ENCODE data around the gene RNF11.

The RNF11 gene

GRCh38 chr1:51316113-51316845 is 80.2 kb downstream of the RNF11 start:
- no peak for DNase-seq

- DNase-seq, result no peak
Observed at GRCh38 chr1:51316846-51317120, 80.7 kb downstream of the RNF11 start.

DNA sequence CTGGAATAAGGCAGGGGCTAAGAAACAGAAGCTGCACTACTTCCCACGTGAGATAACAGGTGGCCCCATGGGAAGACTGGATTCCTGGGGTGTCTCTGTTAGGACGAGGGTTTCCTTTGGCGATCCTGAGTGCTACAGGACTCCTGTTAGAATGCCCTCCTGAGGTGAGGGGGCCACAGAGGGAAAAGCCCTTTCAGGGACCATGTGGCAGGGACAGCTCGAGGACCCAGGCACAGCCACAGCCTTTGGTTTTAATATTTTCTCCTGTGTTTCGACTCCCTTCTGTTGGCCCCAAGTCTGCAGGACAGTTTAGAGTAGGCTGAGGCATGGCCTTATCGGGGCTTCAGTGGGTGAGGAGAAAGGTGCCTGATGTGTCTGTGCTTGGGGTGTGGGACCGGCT is 81.7 kb downstream of the RNF11 start:
- no peak for DNase-seq

- no peak for DNase-seq
Observed at GRCh38 chr1:51320967-51321923, 85.2 kb downstream of the RNF11 start.

DNA sequence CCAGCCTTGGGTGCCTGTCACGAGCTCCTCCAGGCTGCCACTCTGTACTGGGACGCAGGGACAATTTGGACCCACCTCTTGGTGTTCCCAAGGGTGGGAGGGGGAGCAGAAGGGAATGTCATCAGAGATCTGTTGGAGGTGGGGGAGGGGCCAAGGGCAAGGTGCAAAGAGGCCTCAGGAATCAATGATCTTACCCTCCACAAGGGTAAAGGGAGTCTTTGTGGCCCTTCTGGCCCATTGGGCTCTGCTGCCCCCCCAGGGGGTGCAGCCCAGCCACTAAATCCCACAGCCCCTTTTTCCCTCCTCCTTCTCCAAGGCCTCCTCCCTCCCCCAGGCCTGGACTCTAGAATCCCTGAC is 85.8 kb downstream of the RNF11 start:
- DNase-seq, result no peak

DNA sequence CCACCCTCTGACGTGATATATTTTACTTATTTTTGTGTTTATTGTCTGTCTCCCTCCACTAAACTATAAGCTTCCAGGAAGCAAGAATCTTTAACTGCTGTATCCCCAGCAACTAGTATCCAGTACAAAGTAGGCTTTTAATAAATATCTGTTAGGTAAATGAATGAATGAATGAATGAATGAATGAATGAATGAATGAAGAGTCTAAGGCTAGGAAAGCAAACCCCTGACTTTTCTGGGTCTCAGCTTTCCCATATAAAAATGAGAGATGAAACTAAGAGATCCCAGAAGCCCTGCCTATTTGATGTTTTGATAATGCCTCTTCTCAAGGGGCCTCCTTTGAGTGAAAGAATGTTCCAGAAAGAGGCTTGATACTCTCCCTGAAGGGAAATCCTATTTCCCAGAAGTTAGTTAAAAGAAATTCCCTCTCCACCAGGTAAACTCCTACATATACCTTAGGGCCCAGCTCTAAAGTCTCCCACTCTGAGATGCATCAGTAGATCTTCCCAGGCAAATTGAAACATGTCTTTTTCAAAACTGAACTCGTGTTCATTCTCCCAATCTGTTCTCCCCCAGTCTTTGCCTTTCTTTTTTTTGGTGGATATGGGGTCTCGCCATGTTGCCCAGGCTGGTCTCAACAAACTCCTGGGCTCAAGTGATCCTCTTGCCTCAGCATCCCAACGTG is 86.5 kb downstream of the RNF11 start:
- no peak for DNase-seq
